Measurements from ENCODE around the gene RRAGC.

DNA sequence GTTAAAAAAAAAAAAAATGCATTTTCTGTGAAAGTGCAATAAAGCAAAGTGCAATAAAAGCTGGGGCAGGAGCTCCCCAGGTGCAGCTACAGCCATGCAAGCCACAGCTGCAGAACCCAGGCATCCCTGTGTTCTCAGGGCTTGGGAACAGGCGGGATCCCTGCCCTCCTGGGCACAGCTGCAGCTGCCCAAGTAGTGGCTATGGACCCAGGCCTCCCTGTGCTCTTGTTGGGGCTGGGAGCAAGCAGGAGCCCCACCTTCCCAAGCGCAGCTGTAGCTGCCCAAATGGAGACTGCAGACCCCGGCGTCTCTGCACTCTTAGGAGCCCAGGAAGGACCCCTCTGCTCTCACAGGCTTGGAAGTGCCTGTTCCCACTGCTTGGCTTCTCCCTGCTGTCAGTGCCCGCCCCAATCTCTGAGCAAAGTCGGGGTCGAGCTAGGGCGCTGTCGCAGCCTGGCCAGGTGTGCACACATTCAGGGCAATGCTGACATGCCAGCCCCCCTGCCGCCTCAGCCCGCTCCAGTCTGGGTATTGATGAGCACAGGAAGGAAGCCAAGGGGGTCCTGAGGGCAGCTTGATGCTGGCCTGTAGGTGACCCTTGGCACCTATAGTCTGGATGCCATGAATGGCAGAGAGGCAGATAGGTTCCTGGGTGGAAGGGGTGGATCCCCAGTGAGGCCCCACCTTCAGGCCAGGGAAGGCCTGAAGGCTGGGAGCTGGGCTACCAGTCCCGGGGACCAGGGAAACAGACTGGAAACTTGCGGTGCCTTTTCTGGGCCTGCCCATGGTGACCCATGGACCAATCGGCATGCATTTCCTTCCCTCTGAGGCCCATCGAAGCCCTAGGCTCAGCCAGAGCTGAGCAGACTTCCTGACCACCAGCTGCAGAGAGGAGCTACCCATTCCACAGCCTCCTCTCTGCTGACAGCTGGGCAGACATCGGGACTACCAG is 58.6 kb downstream of the RRAGC start:
- no peak for TF ChIP-seq SIN3A (IDR thresholded peaks at IDR 0.05; ENCODE audit: borderline replicate concordance, insufficient read depth, low read length)
- TF ChIP-seq, protein P1, sequence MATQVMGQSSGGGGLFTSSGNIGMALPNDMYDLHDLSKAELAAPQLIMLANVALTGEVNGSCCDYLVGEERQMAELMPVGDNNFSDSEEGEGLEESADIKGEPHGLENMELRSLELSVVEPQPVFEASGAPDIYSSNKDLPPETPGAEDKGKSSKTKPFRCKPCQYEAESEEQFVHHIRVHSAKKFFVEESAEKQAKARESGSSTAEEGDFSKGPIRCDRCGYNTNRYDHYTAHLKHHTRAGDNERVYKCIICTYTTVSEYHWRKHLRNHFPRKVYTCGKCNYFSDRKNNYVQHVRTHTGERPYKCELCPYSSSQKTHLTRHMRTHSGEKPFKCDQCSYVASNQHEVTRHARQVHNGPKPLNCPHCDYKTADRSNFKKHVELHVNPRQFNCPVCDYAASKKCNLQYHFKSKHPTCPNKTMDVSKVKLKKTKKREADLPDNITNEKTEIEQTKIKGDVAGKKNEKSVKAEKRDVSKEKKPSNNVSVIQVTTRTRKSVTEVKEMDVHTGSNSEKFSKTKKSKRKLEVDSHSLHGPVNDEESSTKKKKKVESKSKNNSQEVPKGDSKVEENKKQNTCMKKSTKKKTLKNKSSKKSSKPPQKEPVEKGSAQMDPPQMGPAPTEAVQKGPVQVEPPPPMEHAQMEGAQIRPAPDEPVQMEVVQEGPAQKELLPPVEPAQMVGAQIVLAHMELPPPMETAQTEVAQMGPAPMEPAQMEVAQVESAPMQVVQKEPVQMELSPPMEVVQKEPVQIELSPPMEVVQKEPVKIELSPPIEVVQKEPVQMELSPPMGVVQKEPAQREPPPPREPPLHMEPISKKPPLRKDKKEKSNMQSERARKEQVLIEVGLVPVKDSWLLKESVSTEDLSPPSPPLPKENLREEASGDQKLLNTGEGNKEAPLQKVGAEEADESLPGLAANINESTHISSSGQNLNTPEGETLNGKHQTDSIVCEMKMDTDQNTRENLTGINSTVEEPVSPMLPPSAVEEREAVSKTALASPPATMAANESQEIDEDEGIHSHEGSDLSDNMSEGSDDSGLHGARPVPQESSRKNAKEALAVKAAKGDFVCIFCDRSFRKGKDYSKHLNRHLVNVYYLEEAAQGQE (IDR thresholded peaks at IDR 0.05; ENCODE audit: insufficient read depth in 1 of 2, low read depth in 2 of 2, low read length in 2 of 2) = no peak
- TF ChIP-seq POLR2AphosphoS5 (IDR thresholded peaks at IDR 0.05; ENCODE audit: low read depth, low read length) = no peak

All from PFSK-1 (cell line).